ENCODE data around the gene GNG11.

GNG11 gene

GRCh38 chr7:93960986-93961385 lies 39.5 kb downstream of the GNG11 start:
- Histone ChIP-seq H4K20me1 (ENCODE audit: control insufficient read depth, insufficient read depth, low read depth, low read length) (no peaks in the 10 kb centered on the region), H3F3A (ENCODE audit: control insufficient read depth, insufficient read depth) (no peaks in the 10 kb centered on the region), H3K27ac (ENCODE audit: low read depth, low read length) (no peak overlapping the region), H3K4me1 (ENCODE audit: control insufficient read depth, low read length) (no peaks in the 10 kb centered on the region), H3K4me3 (ENCODE audit: low read length) (no peak overlapping the region), H3K9me2 (replicated peaks; ENCODE audit: control insufficient read depth, low read length) (no peaks in the 10 kb centered on the region), H3K4me2 (ENCODE audit: low read length) (no peak overlapping the region), H3K79me2 (ENCODE audit: control insufficient read depth, low read length) (no peaks in the 10 kb centered on the region), H3K9me3 (ENCODE audit: control insufficient read depth, insufficient read depth, low read length) (no peaks in the 10 kb centered on the region), H3K36me3 (ENCODE audit: control insufficient read depth, low read length) (no peaks in the 10 kb centered on the region), H3K27me3 (ENCODE audit: control insufficient read depth, low read length) (no peaks in the 10 kb centered on the region)
- TF ChIP-seq, protein P1, sequence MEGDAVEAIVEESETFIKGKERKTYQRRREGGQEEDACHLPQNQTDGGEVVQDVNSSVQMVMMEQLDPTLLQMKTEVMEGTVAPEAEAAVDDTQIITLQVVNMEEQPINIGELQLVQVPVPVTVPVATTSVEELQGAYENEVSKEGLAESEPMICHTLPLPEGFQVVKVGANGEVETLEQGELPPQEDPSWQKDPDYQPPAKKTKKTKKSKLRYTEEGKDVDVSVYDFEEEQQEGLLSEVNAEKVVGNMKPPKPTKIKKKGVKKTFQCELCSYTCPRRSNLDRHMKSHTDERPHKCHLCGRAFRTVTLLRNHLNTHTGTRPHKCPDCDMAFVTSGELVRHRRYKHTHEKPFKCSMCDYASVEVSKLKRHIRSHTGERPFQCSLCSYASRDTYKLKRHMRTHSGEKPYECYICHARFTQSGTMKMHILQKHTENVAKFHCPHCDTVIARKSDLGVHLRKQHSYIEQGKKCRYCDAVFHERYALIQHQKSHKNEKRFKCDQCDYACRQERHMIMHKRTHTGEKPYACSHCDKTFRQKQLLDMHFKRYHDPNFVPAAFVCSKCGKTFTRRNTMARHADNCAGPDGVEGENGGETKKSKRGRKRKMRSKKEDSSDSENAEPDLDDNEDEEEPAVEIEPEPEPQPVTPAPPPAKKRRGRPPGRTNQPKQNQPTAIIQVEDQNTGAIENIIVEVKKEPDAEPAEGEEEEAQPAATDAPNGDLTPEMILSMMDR (IDR thresholded peaks at IDR 0.05; ENCODE audit: low read depth, low read length, poor library complexity, severe bottlenecking), result no peak
- no peak for TF ChIP-seq EZH2phosphoT487 (IDR thresholded peaks at IDR 0.05; ENCODE audit: borderline replicate concordance, low read length)

DNA sequence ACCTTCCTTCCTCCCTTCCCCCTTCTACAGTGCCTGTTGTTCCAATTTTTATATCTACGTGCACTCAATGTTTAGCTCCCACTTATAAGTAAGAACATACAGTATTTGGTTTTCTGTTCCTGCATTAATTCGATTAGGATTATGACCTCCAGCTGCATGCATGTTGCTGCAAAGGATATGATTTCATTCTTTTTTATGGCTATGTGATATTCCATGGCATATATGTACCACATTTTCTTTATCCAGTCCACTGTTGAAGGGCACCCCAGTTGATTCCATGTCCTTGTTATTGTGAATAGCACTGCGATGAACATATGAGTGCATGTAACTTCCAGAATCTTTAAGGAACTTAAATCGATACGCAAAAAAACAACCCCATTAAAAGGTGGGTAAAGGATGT lies 42.7 kb downstream of the GNG11 start:
- no peaks in the 10 kb centered on the region for H3K79me2 ChIP-seq (ENCODE audit: control insufficient read depth, low read length)
- H3F3A ChIP-seq (ENCODE audit: control insufficient read depth, insufficient read depth), result no peaks in the 10 kb centered on the region
- no peaks in the 10 kb centered on the region for H3K27me3 ChIP-seq (ENCODE audit: control insufficient read depth, low read length)
- TF ChIP-seq, protein P1 (IDR thresholded peaks at IDR 0.05; ENCODE audit: low read depth, low read length, poor library complexity, severe bottlenecking), result no peak
- no peak for TF ChIP-seq EZH2phosphoT487 (IDR thresholded peaks at IDR 0.05; ENCODE audit: borderline replicate concordance, low read length)
- no peak overlapping the region for H3K4me3 ChIP-seq (ENCODE audit: low read length)
- H3K4me2 ChIP-seq (ENCODE audit: low read length), result no peak overlapping the region
- no peaks in the 10 kb centered on the region for H3K36me3 ChIP-seq (ENCODE audit: control insufficient read depth, low read length)
- no peak overlapping the region for H3K27ac ChIP-seq (ENCODE audit: low read depth, low read length)
- no peaks in the 10 kb centered on the region for H3K9me3 ChIP-seq (ENCODE audit: control insufficient read depth, insufficient read depth, low read length)
- no peaks in the 10 kb centered on the region for H4K20me1 ChIP-seq (ENCODE audit: control insufficient read depth, insufficient read depth, low read depth, low read length)
- no peaks in the 10 kb centered on the region for H3K9me2 ChIP-seq (replicated peaks; ENCODE audit: control insufficient read depth, low read length)
- no peaks in the 10 kb centered on the region for H3K4me1 ChIP-seq (ENCODE audit: control insufficient read depth, low read length)

GRCh38 chr7:93964813-93965212 lies 43.3 kb downstream of the GNG11 start:
- Histone ChIP-seq H4K20me1 (ENCODE audit: control insufficient read depth, insufficient read depth, low read depth, low read length) (no peaks in the 10 kb centered on the region), H3K4me2 (ENCODE audit: low read length) (no peak overlapping the region), H3K4me3 (ENCODE audit: low read length) (no peak overlapping the region), H3K27me3 (ENCODE audit: control insufficient read depth, low read length) (no peaks in the 10 kb centered on the region), H3K4me1 (ENCODE audit: control insufficient read depth, low read length) (no peaks in the 10 kb centered on the region), H3K27ac (ENCODE audit: low read depth, low read length) (no peak overlapping the region), H3K36me3 (ENCODE audit: control insufficient read depth, low read length) (no peaks in the 10 kb centered on the region), H3F3A (ENCODE audit: control insufficient read depth, insufficient read depth) (no peaks in the 10 kb centered on the region), H3K79me2 (ENCODE audit: control insufficient read depth, low read length) (no peaks in the 10 kb centered on the region), H3K9me3 (ENCODE audit: control insufficient read depth, insufficient read depth, low read length) (no peaks in the 10 kb centered on the region), H3K9me2 (replicated peaks; ENCODE audit: control insufficient read depth, low read length) (no peaks in the 10 kb centered on the region)
- no peak for TF ChIP-seq EZH2phosphoT487 (IDR thresholded peaks at IDR 0.05; ENCODE audit: borderline replicate concordance, low read length)
- TF ChIP-seq, protein P1 (IDR thresholded peaks at IDR 0.05; ENCODE audit: low read depth, low read length, poor library complexity, severe bottlenecking), result no peak

Data from DOHH2 (cell line).